NCI-H2227 treated with DMSO at 0.1 percent for 48 hours (cell line): Measurements from ENCODE around the gene CEBPE.

Experiments
- DNase-seq: peaks from one replicate; lab custom pipeline; 2025; lab: John Stamatoyannopoulos, UW

CEBPE gene

GRCh38 chr14:23076785-23077408, 42.2 kb downstream of the CEBPE start:
- no peak for DNase-seq

- no peak for DNase-seq
Measured at GRCh38 chr14:23074906-23075305, 44.1 kb downstream of the CEBPE start.

GRCh38 chr14:23071921-23072539, 47.0 kb downstream of the CEBPE start:
- DNase-seq: no peak

- no peak for DNase-seq
Measured at GRCh38 chr14:23071244-23071920, 47.7 kb downstream of the CEBPE start.

GRCh38 chr14:23070262-23071129, 48.6 kb downstream of the CEBPE start:
- no peak for DNase-seq

GRCh38 chr14:23069413-23069806, 49.6 kb downstream of the CEBPE start:
- DNase-seq: no peak

GRCh38 chr14:23068789-23069412, 50.2 kb downstream of the CEBPE start:
- DNase-seq: no peak

- no peak for DNase-seq
Measured at GRCh38 chr14:23067847-23068788, 50.9 kb downstream of the CEBPE start.
